Parathyroid adenoma (tissue), 2 donors: ENCODE measurements around the gene C14orf93.
A peak's percentile ranks its signal among the peaks of the same experiment; 100 is the strongest.

Experiments used
- H2AFZ ChIP-seq: fragments of 300-600 bp; sonication (generic); one replicate; pipeline ENCODE4 v1.7.0; 2017; ENCODE audit warnings: antibody characterized with exemption, mild to moderate bottlenecking
- H3K27ac ChIP-seq: fragments of 300-600 bp; sonication (generic); one replicate; pipeline ENCODE4 v1.7.0; 2017
- H3K27me3 ChIP-seq: fragments of 300-600 bp; sonication (generic); one replicate; pipeline ENCODE4 v1.7.0; 2017; ENCODE audit warnings: low read length; ENCODE audit not compliant: control insufficient read depth, insufficient read depth
- H3K36me3 ChIP-seq: fragments of 300-600 bp; sonication (generic); one replicate; pipeline ENCODE4 v1.7.0; 2017; ENCODE audit warnings: low read length; ENCODE audit not compliant: control insufficient read depth, insufficient read depth
- H3K4me1 ChIP-seq: fragments of 300-600 bp; sonication (generic); one replicate; pipeline ENCODE4 v1.7.0; 2017; ENCODE audit warnings: control low read depth
- H3K4me2 ChIP-seq: fragments of 300-600 bp; sonication (generic); one replicate; pipeline ENCODE4 v1.7.0; 2017; ENCODE audit warnings: low read length
- H3K4me3 ChIP-seq: fragments of 300-600 bp; sonication (generic); one replicate; pipeline ENCODE4 v1.7.0; 2017; ENCODE audit warnings: low read depth, low read length
- H3K79me2 ChIP-seq: fragments of 300-600 bp; sonication (generic); one replicate; pipeline ENCODE4 v1.7.0; 2017; ENCODE audit warnings: control low read depth
- H3K9ac ChIP-seq: fragments of 300-600 bp; sonication (generic); one replicate; pipeline ENCODE4 v1.7.0; 2017; ENCODE audit warnings: mild to moderate bottlenecking
- H3K9me3 ChIP-seq: fragments of 300-600 bp; sonication (generic); one replicate; pipeline ENCODE4 v1.7.0; 2017; ENCODE audit warnings: low read length; ENCODE audit not compliant: control insufficient read depth
- CTCF ChIP-seq: fragments of 300-600 bp; sonication (generic); IDR thresholded peaks from one replicate; pipeline ENCODE4 v1.7.0; 2017; ENCODE audit warnings: antibody characterized with exemption, mild to moderate bottlenecking
- donor health status: primary hyperparathyroidism.

C14orf93 gene

GRCh38 chr14:23009939-23010726 lies at the start of gene C14orf93:
Gene C14orf93, minus strand, starts transcription at chr14:23010143. Its CDS starts 11,120 bp downstream, at chr14:22999023.
- H3K4me2 ChIP-seq = peak within 1 kb of the TSS; percentile 70
- peak within 1 kb of the TSS; percentile 66 for H3K27ac ChIP-seq
- TF ChIP-seq CTCF = no peak
- H3K79me2 ChIP-seq = no peaks in the 10 kb centered on the region
- no peaks in the 10 kb centered on the region for H3K9me3 ChIP-seq
- H3K4me3 ChIP-seq = peak within 1 kb of the TSS; percentile 62
- peaks cover 13% of the 10 kb centered on the region for H3K4me1 ChIP-seq
- H3K9ac ChIP-seq = no peak within 1 kb of the TSS
- H3K36me3 ChIP-seq = no peaks in the 10 kb centered on the region
- peak within 1 kb of the TSS; percentile 96 for H2AFZ ChIP-seq
- no peaks in the 10 kb centered on the region for H3K27me3 ChIP-seq

GRCh38 chr14:23058654-23059504 lies 48.9 kb upstream of the C14orf93 start:
- H3K36me3 ChIP-seq = no peaks in the 10 kb centered on the region
- H3K79me2 ChIP-seq = no peaks in the 10 kb centered on the region
- H3K4me3 ChIP-seq = no peak overlapping the region
- no peak overlapping the region for H3K9ac ChIP-seq
- H3K27me3 ChIP-seq = no peaks in the 10 kb centered on the region
- H3K9me3 ChIP-seq = no peaks in the 10 kb centered on the region
- H3K4me2 ChIP-seq = no peak overlapping the region
- TF ChIP-seq CTCF = no peak
- no peak overlapping the region for H3K27ac ChIP-seq
- H3K4me1 ChIP-seq = peaks cover 19% of the 10 kb centered on the region
- H2AFZ ChIP-seq = no peak overlapping the region

- Histone ChIP-seq H3K27ac (peak overlapping the region; percentile 61), H3K36me3 (no peaks in the 10 kb centered on the region)
Measured at GRCh38 chr14:23057757-23058653, 48.1 kb upstream of the C14orf93 start.

More at GRCh38 chr14:23057757-23058653, 48.1 kb upstream of the C14orf93 start:
- H3K9ac ChIP-seq = peak overlapping the region; percentile 46
- no peaks in the 10 kb centered on the region for H3K9me3 ChIP-seq
- TF ChIP-seq CTCF = peak; percentile 95
- H3K27me3 ChIP-seq = no peaks in the 10 kb centered on the region
- peak overlapping the region; percentile 98 for H3K4me2 ChIP-seq
- H3K4me1 ChIP-seq = peaks cover 19% of the 10 kb centered on the region
- H2AFZ ChIP-seq = peak overlapping the region; percentile 93
- peak overlapping the region; percentile 64 for H3K4me3 ChIP-seq
- H3K79me2 ChIP-seq = no peaks in the 10 kb centered on the region
